ENCODE measurements around the gene HLA-E. TPM values are rescaled to one million over a fixed set of nuclear protein-coding genes. Genes with fewer than 3 reads are reported as not detected.

HLA-E gene
- 56.9 and 93.3 TPM in 2 replicates for total RNA-seq

DNA sequence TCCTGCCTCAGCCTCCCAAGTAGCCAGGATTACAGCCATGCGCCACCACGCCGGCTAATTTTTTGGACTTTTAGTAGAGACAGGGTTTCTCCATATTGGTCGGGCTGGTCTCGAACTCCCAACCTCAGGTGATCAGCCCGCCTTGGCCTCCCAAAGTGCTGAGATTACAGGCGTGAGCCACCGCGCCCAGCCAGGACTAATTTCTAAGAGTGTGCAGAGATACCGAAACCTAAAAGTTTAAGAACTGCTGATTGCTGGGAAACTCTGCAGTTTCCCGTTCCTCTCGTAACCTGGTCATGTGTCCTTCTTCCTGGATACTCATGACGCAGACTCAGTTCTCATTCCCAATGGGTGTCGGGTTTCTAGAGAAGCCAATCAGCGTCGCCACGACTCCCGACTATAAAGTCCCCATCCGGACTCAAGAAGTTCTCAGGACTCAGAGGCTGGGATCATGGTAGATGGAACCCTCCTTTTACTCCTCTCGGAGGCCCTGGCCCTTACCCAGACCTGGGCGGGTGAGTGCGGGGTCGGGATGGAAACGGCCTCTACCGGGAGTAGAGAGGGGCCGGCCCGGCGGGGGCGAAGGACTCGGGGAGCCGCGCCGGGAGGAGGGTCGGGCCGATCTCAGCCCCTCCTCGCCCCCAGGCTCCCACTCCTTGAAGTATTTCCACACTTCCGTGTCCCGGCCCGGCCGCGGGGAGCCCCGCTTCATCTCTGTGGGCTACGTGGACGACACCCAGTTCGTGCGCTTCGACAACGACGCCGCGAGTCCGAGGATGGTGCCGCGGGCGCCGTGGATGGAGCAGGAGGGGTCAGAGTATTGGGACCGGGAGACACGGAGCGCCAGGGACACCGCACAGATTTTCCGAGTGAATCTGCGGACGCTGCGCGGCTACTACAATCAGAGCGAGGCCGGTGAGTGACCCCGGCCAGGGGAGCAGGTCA lies at the start of gene HLA-E:
Gene HLA-E, plus strand, starts transcription at position 429 of the 945 bp plus-strand sequence. Its CDS starts 23 bp downstream, at position 452.
- H3K4me3 ChIP-seq (ENCODE audit: low read depth, low read length), result peak within 1 kb of the TSS; percentile 98
- DNase-seq (ENCODE audit: low read depth), result peak; percentile 97
- TF ChIP-seq, protein P1, sequence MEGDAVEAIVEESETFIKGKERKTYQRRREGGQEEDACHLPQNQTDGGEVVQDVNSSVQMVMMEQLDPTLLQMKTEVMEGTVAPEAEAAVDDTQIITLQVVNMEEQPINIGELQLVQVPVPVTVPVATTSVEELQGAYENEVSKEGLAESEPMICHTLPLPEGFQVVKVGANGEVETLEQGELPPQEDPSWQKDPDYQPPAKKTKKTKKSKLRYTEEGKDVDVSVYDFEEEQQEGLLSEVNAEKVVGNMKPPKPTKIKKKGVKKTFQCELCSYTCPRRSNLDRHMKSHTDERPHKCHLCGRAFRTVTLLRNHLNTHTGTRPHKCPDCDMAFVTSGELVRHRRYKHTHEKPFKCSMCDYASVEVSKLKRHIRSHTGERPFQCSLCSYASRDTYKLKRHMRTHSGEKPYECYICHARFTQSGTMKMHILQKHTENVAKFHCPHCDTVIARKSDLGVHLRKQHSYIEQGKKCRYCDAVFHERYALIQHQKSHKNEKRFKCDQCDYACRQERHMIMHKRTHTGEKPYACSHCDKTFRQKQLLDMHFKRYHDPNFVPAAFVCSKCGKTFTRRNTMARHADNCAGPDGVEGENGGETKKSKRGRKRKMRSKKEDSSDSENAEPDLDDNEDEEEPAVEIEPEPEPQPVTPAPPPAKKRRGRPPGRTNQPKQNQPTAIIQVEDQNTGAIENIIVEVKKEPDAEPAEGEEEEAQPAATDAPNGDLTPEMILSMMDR (conservative IDR thresholded peaks at IDR 0.05; ENCODE audit: low read depth, low read length), result no peak

DNA sequence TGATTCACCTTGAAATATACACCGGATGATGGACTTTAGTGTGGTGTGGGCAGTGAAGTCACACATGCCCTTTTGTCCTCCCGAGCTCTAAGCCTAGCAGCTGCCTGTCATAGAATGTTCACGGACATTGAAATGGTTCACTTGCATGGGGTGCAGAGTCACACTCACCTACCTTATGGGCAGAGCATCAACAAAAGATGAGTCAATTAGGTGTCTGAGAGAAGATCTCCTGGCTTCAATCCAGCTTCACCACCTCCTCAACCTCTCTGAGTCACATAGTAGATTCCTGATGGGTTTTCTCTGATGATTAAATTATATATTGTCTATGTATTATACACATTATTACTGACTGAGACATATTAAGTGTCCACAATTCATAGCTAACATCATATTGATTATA lies 48.1 kb upstream of the HLA-E start:
- DNase-seq (ENCODE audit: low read depth), result no peak
- TF ChIP-seq, protein P1 (conservative IDR thresholded peaks at IDR 0.05; ENCODE audit: low read depth, low read length), result no peak
- no peak overlapping the region for H3K4me3 ChIP-seq (ENCODE audit: low read depth, low read length)

DNA sequence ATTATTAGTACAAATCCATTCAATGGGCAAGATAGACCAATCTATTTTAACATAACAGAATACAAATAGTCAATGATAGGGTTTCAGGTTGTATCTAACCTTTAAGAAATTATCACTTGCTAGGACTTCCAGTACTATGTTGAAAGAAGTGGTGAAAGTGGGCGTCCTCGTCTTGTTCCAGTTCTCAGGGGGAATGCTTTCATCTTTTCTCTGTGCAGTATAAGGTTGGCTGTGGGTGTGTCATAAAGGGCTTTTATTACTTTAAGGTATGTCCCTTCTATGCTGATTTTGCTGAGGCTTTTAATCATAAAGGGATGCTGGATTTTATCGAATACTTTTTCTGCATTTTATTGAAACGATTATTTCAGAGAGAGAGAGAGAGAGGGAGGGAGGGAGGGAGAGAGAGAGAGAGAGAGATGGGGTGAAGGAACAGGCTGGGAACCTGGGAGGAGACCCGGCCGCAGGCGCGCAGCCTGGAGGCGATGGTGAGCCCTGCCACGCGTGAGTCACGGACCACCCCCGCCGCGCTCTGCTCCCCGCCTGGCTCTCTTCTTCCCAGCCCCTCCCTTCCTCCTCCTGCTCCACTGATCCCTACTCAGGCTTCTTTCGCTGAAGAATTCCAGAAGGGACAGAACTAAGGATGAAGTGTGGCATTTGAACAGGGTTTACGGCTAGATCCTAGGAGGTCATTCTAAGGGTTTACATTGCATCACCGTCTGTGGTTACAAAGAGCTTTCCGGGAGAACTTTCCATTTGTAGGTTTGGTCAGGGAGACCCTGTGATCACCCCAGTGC lies 45.5 kb upstream of the HLA-E start:
- TF ChIP-seq, protein P1 (conservative IDR thresholded peaks at IDR 0.05; ENCODE audit: low read depth, low read length), result no peak
- no peak for DNase-seq (ENCODE audit: low read depth)
- H3K4me3 ChIP-seq (ENCODE audit: low read depth, low read length), result no peak overlapping the region

DNA sequence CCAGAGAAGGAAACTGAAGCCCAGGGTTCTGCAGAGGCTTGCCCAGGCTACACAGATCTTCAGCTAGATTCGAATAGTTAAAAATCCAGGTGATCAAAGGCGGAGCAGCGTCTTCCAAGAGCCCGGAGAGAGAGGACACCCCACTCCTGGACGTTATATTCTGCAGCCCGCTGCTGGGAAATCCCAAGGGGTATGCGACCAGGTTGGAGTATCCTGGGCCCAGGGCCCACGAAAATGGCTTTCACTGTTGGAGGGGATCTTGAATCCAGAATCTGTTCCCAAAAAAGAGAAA lies 44.9 kb upstream of the HLA-E start:
- no peak for DNase-seq (ENCODE audit: low read depth)
- TF ChIP-seq, protein P1 (conservative IDR thresholded peaks at IDR 0.05; ENCODE audit: low read depth, low read length), result no peak

DNA sequence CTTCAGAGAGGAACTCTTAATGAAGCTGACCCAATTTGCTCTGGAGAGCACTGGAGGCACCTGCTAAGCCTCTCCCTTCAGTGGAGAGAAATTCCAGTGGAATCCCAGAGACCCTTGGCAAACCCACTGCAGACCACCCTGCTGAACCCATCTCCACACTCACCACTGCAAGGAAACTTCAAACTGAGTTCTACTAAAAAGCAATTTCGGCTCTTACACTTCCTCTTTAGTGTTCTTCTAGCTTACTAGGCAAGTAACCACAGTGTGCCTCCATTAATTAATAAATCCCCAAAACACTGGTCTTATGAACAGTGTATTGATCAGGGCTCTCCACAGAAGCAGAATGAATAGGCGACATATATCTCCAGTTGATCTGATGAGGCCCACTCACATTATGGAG lies 43.0 kb upstream of the HLA-E start:
- no peak for DNase-seq (ENCODE audit: low read depth)
- H3K4me3 ChIP-seq (ENCODE audit: low read depth, low read length), result no peak overlapping the region
- TF ChIP-seq, protein P1 (conservative IDR thresholded peaks at IDR 0.05; ENCODE audit: low read depth, low read length), result no peak

More for the DNA sequence above, 44.9 kb upstream of the HLA-E start:
- H3K4me3 ChIP-seq (ENCODE audit: low read depth, low read length), result no peak overlapping the region

DNA sequence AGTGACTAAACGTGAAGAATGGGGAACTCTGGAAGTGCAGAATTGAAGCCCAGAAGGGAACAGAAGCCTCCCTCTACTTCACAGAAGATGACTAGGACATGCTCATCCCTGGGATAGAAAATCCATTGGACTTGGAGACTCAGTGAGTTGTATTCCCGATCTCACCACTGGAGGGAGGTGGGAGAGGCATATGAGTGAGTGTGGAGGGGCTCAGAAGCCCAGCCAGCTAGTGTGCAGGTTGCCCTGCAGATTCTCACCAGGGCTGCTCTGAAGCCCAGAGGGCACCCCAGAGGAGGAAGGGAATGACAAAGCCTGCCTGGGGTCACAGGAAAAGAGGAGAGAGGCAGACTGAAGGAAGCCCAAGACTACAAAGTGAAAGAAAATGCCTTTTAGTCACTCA lies 42.1 kb upstream of the HLA-E start:
- no peak for DNase-seq (ENCODE audit: low read depth)
- TF ChIP-seq, protein P1 (conservative IDR thresholded peaks at IDR 0.05; ENCODE audit: low read depth, low read length), result peak; percentile 38
- H3K4me3 ChIP-seq (ENCODE audit: low read depth, low read length), result no peak overlapping the region
